HAP-1 (cell line): Measurements from ENCODE around the gene PTPN20.

Experiments
- DNase-seq, 2 experiments: peaks; one replicate each; pipeline ENCODE4 v3.0.0-alpha.2; 2016 to 2020; ENCODE audit warnings: low spot score in 2 of 2
- H3K27me3 ChIP-seq: fragments of 250-450 bp; sonication (Bioruptor Pico); 2 replicates; pipeline ENCODE4 v1.5.1; 2020; ENCODE audit warnings: low read depth, mild to moderate bottlenecking, moderate library complexity
- H3K36me3 ChIP-seq: fragments of 250-450 bp; sonication (Bioruptor Pico); replicated peaks from 2 replicates; pipeline ENCODE4 v1.5.1; 2020; ENCODE audit warnings: mild to moderate bottlenecking
- H3K4me1 ChIP-seq: fragments of 250-450 bp; sonication (Bioruptor Pico); 2 replicates; pipeline ENCODE4 v1.5.1; 2020; ENCODE audit warnings: mild to moderate bottlenecking
- H3K4me3 ChIP-seq: fragments of 250-450 bp; sonication (Bioruptor Pico); 2 replicates; pipeline ENCODE4 v1.5.1; 2020; ENCODE audit warnings: mild to moderate bottlenecking, moderate library complexity
- H3K9me3 ChIP-seq: fragments of 250-450 bp; sonication (Bioruptor Pico); 2 replicates; pipeline ENCODE4 v1.5.1; 2020; ENCODE audit warnings: mild to moderate bottlenecking, moderate library complexity
- in situ Hi-C: fragments of 300-500 bp; cut with MboI; formaldehyde crosslinking; loops from 3 replicates; pipeline ENCODE4 v1.14.3; 2020; ENCODE audit warnings: low sequenced_read_pairs, inconsistent platforms, mixed read lengths

Gene PTPN20

GRCh38 chr10:47029181-47030009 lies 118.2 kb downstream of the PTPN20 start:
- in situ Hi-C loops: no loop called here
- Histone ChIP-seq H3K27me3 (no peaks in the 10 kb centered on the region), H3K4me1 (no peaks in the 10 kb centered on the region), H3K36me3 (no peaks in the 10 kb centered on the region), H3K4me3 (no peak overlapping the region), H3K9me3 (no peaks in the 10 kb centered on the region)
- no peak for DNase-seq

- H3K9me3 ChIP-seq: no peaks in the 10 kb centered on the region
- no peak for DNase-seq
- H3K36me3 ChIP-seq: no peaks in the 10 kb centered on the region
- in situ Hi-C loops: no loop called here
- H3K4me3 ChIP-seq: no peak overlapping the region
- no peaks in the 10 kb centered on the region for H3K4me1 ChIP-seq
- no peaks in the 10 kb centered on the region for H3K27me3 ChIP-seq
Measured at GRCh38 chr10:47030191-47030703, 119.0 kb downstream of the PTPN20 start.

- no peaks in the 10 kb centered on the region for H3K27me3 ChIP-seq
- H3K9me3 ChIP-seq: no peaks in the 10 kb centered on the region
- no peaks in the 10 kb centered on the region for H3K4me1 ChIP-seq
- no peak overlapping the region for H3K4me3 ChIP-seq
- peak in 1 of 2 experiments; percentile 31 for DNase-seq
- H3K36me3 ChIP-seq: no peaks in the 10 kb centered on the region
- in situ Hi-C loops: no loop called here
Measured at GRCh38 chr10:47031211-47031900, 120.1 kb downstream of the PTPN20 start.

GRCh38 chr10:47031901-47032465 lies 120.8 kb downstream of the PTPN20 start:
- no peak for DNase-seq
- H3K27me3 ChIP-seq: no peaks in the 10 kb centered on the region
- no peaks in the 10 kb centered on the region for H3K4me1 ChIP-seq
- H3K36me3 ChIP-seq: no peaks in the 10 kb centered on the region
- in situ Hi-C loops: no loop called here
- H3K9me3 ChIP-seq: no peaks in the 10 kb centered on the region
- no peak overlapping the region for H3K4me3 ChIP-seq

GRCh38 chr10:47033081-47033480 lies 121.9 kb downstream of the PTPN20 start:
- Histone ChIP-seq H3K36me3 (no peaks in the 10 kb centered on the region), H3K27me3 (no peaks in the 10 kb centered on the region), H3K9me3 (no peaks in the 10 kb centered on the region), H3K4me1 (no peaks in the 10 kb centered on the region), H3K4me3 (no peak overlapping the region)
- in situ Hi-C loops: no loop called here
- DNase-seq: no peak

GRCh38 chr10:47033541-47034270 lies 122.5 kb downstream of the PTPN20 start:
- no peaks in the 10 kb centered on the region for H3K4me1 ChIP-seq
- no peaks in the 10 kb centered on the region for H3K27me3 ChIP-seq
- in situ Hi-C loops: no loop called here
- no peaks in the 10 kb centered on the region for H3K36me3 ChIP-seq
- H3K4me3 ChIP-seq: no peak overlapping the region
- no peaks in the 10 kb centered on the region for H3K9me3 ChIP-seq
- DNase-seq: no peak

GRCh38 chr10:47034441-47035051 lies 123.3 kb downstream of the PTPN20 start:
- Histone ChIP-seq H3K4me1 (no peaks in the 10 kb centered on the region), H3K4me3 (no peak overlapping the region), H3K36me3 (no peaks in the 10 kb centered on the region), H3K9me3 (no peaks in the 10 kb centered on the region), H3K27me3 (no peaks in the 10 kb centered on the region)
- in situ Hi-C loops: no loop called here
- no peak for DNase-seq

- Histone ChIP-seq H3K36me3 (no peaks in the 10 kb centered on the region), H3K4me1 (no peaks in the 10 kb centered on the region), H3K4me3 (no peak overlapping the region), H3K9me3 (no peaks in the 10 kb centered on the region), H3K27me3 (no peaks in the 10 kb centered on the region)
- DNase-seq: no peak
- in situ Hi-C loops: no loop called here
Measured at GRCh38 chr10:47035171-47035818, 124.1 kb downstream of the PTPN20 start.

- H3K36me3 ChIP-seq: no peaks in the 10 kb centered on the region
- H3K4me3 ChIP-seq: no peak overlapping the region
- H3K27me3 ChIP-seq: no peaks in the 10 kb centered on the region
- DNase-seq: no peak
- no peaks in the 10 kb centered on the region for H3K9me3 ChIP-seq
- in situ Hi-C loops: no loop called here
- no peaks in the 10 kb centered on the region for H3K4me1 ChIP-seq
Measured at GRCh38 chr10:47035819-47036337, 124.7 kb downstream of the PTPN20 start.

- Histone ChIP-seq H3K4me1 (no peaks in the 10 kb centered on the region), H3K36me3 (no peaks in the 10 kb centered on the region), H3K9me3 (no peaks in the 10 kb centered on the region), H3K27me3 (no peaks in the 10 kb centered on the region), H3K4me3 (no peak overlapping the region)
- in situ Hi-C loops: no loop called here
- no peak for DNase-seq
Measured at GRCh38 chr10:47036771-47037170, 125.5 kb downstream of the PTPN20 start.

- DNase-seq: no peak
- Histone ChIP-seq H3K9me3 (no peaks in the 10 kb centered on the region), H3K36me3 (no peaks in the 10 kb centered on the region), H3K4me1 (no peaks in the 10 kb centered on the region), H3K27me3 (no peaks in the 10 kb centered on the region), H3K4me3 (no peak overlapping the region)
- in situ Hi-C loops: no loop called here
Measured at GRCh38 chr10:47037654-47038425, 126.6 kb downstream of the PTPN20 start.

GRCh38 chr10:47038881-47039561 lies 127.8 kb downstream of the PTPN20 start:
- no peaks in the 10 kb centered on the region for H3K36me3 ChIP-seq
- no peak for DNase-seq
- no peaks in the 10 kb centered on the region for H3K27me3 ChIP-seq
- no peaks in the 10 kb centered on the region for H3K9me3 ChIP-seq
- H3K4me3 ChIP-seq: no peak overlapping the region
- in situ Hi-C loops: no loop called here
- H3K4me1 ChIP-seq: no peaks in the 10 kb centered on the region
